Testis (tissue), 3 donors: ENCODE data around the gene CNTROB. TPM values are rescaled to one million over a fixed set of nuclear protein-coding genes. Genes with fewer than 3 reads are reported as not detected.
A peak's percentile ranks its signal among the peaks of the same experiment; 100 is the strongest.

Experiments used
- DNase-seq: peaks from one replicate; pipeline ENCODE4 v3.0.0-alpha.2; 2019
- H3K27ac ChIP-seq, 2 donors: fragments of 200-600 bp; sonication (generic); one replicate each; pipeline ENCODE4 v1.5.1; 2019
- H3K27me3 ChIP-seq: fragments of 200-600 bp; sonication (generic); one replicate; pipeline ENCODE4 v1.5.1; 2019
- H3K36me3 ChIP-seq: fragments of 200-600 bp; sonication (generic); one replicate; pipeline ENCODE4 v1.5.1; 2017; ENCODE audit warnings: low read depth; ENCODE audit errors: missing control alignments
- H3K4me1 ChIP-seq: fragments of 200-600 bp; sonication (generic); one replicate; pipeline ENCODE4 v1.5.1; 2019
- H3K4me3 ChIP-seq, 2 donors: fragments of 200-600 bp; sonication (generic); one replicate each; pipeline ENCODE4 v1.5.1; 2017 to 2019
- H3K9me3 ChIP-seq: fragments of 200-600 bp; sonication (generic); one replicate; pipeline ENCODE4 v1.5.1; 2017
- CTCF ChIP-seq, 3 experiments: fragments of 450-650 bp in 2 of 3; fragments of 200-600 bp in 1 of 3; sonication (generic) in 1 of 3; IDR thresholded peaks; one replicate each; pipeline ENCODE4 v1.5.1; 2016 to 2019; ENCODE audit warnings: antibody characterized with exemption in 3 of 3, mild to moderate bottlenecking in 2 of 3, moderate library complexity in 1 of 3
- POLR2A ChIP-seq: fragments of 450-650 bp; IDR thresholded peaks from one replicate; pipeline ENCODE4 v1.6.1; 2017; ENCODE audit warnings: antibody characterized with exemption, mild to moderate bottlenecking, moderate library complexity
- WGBS, 2 donors: methylation state at CpG; one replicate each; pipeline ENCODE4 v1.1.5; 2018; 5-methylcytosine and 5-hydroxymethylcytosine counted together
- intact Hi-C: fragments of 100-400 bp; cut with DNase I; formaldehyde crosslinking; loops from one replicate; pipeline ENCODE4 v1.15.1; 2023; ENCODE audit warnings: low total_unique reads
- polyA plus RNA-seq: library from polyadenylated mRNA; stranded (reverse); fragments of 350-450 nt; fragmentation: Illumina TruSeq; extraction: RNeasy Lipid Tissue Mini Kit (QIAGEN cat#74804); gene quantifications from one replicate; pipeline ENCODE4 v1.2.3, GENCODE V29; 2014; ENCODE audit warnings: low read depth, low replicate concordance; ENCODE audit not compliant: insufficient read depth
- total RNA-seq, 2 donors: library from RNA; depleted of rRNA; stranded (reverse); fragments of >200 nt; gene quantifications; one replicate each; pipeline ENCODE4 v1.2.3, GENCODE V29; 2016

CNTROB gene
- total and polyA plus RNA-seq, 3 donors from 2014 or later = 79.2 to 153 (median 111) TPM

- 91 to 98% methylated on average over 8 of the region's 8 CpGs for WGBS, 2 donors
- Histone ChIP-seq H3K4me1 (no peaks in the 10 kb centered on the region), H3K27ac (no peak overlapping the region), H3K9me3 (no peaks in the 10 kb centered on the region), H3K36me3 (no peaks in the 10 kb centered on the region), H3K27me3 (no peaks in the 10 kb centered on the region), H3K4me3 (no peak overlapping the region)
- no peak for DNase-seq
- intact Hi-C loops = no loop called here
- TF ChIP-seq POLR2A (no peak), CTCF (IDR thresholded peaks at IDR 0.05) (peak in 1 of 3 experiments; percentile 37)
Measured at GRCh38 chr17:7972131-7972785, 40.3 kb downstream of the CNTROB start.

GRCh38 chr17:7974638-7975131, 42.7 kb downstream of the CNTROB start:
- Histone ChIP-seq H3K27me3 (no peaks in the 10 kb centered on the region), H3K36me3 (no peaks in the 10 kb centered on the region), H3K4me3 (no peak overlapping the region), H3K9me3 (no peaks in the 10 kb centered on the region), H3K4me1 (no peaks in the 10 kb centered on the region), H3K27ac (no peak overlapping the region)
- no peak for TF ChIP-seq CTCF (IDR thresholded peaks at IDR 0.05)
- TF ChIP-seq POLR2A = no peak
- intact Hi-C loops = no loop called here
- no peak for DNase-seq

GRCh38 chr17:7977039-7977438, 45.0 kb downstream of the CNTROB start:
- no peak for DNase-seq
- no peak for TF ChIP-seq POLR2A
- no peak for TF ChIP-seq CTCF (IDR thresholded peaks at IDR 0.05)
- Histone ChIP-seq H3K4me3 (no peak overlapping the region), H3K27ac (no peak overlapping the region), H3K4me1 (no peaks in the 10 kb centered on the region), H3K36me3 (no peaks in the 10 kb centered on the region), H3K27me3 (no peaks in the 10 kb centered on the region), H3K9me3 (no peaks in the 10 kb centered on the region)
- WGBS, 2 donors = 85 to 88% methylated on average over 4 of the region's 4 CpGs
- intact Hi-C loops = no loop called here

GRCh38 chr17:7977805-7978204, 45.8 kb downstream of the CNTROB start:
- no peak overlapping the region for H3K27ac ChIP-seq
- 90 to 92% methylated on average over 5 of the region's 5 CpGs for WGBS, 2 donors
- H3K4me3 ChIP-seq = no peak overlapping the region
- no peak for TF ChIP-seq CTCF (IDR thresholded peaks at IDR 0.05)
- no peak for DNase-seq
- H3K9me3 ChIP-seq = no peaks in the 10 kb centered on the region
- intact Hi-C loops = no loop called here
- H3K36me3 ChIP-seq = no peaks in the 10 kb centered on the region
- no peaks in the 10 kb centered on the region for H3K4me1 ChIP-seq
- H3K27me3 ChIP-seq = no peaks in the 10 kb centered on the region

GRCh38 chr17:7982173-7982572, 50.2 kb downstream of the CNTROB start:
- TF ChIP-seq CTCF (IDR thresholded peaks at IDR 0.05) (no peak), POLR2A (no peak)
- no peaks in the 10 kb centered on the region for H3K4me1 ChIP-seq
- H3K27me3 ChIP-seq = no peaks in the 10 kb centered on the region
- H3K36me3 ChIP-seq = no peaks in the 10 kb centered on the region
- H3K27ac ChIP-seq = no peak overlapping the region
- H3K4me3 ChIP-seq = no peak overlapping the region
- 80 to 84% methylated on average over 7 of the region's 7 CpGs for WGBS, 2 donors
- H3K9me3 ChIP-seq = no peaks in the 10 kb centered on the region
- intact Hi-C loops = no loop called here
- DNase-seq = no peak
